Measurements from ENCODE around the gene GNRH2. TPM values are rescaled to one million over a fixed set of nuclear protein-coding genes. Genes with fewer than 3 reads are reported as not detected.

The GNRH2 gene
- polyA plus RNA-seq, 1 of the 3 experiments (the other 2 are of a cell fraction), result 0.58 TPM

DNA sequence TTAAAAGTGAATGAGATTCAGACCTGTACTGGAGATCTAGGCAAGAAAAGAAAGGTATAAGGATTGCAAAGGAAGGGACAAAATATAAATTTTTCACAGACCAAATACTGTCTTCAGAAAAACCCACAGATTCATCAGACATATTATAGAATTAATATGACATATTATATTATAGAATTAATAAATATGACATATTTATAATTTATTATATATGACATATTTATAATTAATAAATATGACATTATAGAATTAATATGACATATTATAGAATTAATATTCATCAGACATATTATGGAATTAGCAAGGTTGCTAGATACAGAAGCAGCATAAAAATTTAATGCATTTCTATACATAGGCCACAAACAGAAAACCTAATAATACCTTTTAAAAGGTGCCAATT is 44.7 kb upstream of the GNRH2 start:
- Histone ChIP-seq H3K4me2 (no peak overlapping the region), H3F3A (replicated peaks; ENCODE audit: insufficient read depth) (peaks cover 3% of the 10 kb centered on the region), H3K9me3 (no peaks in the 10 kb centered on the region), H3K79me2 (ENCODE audit: insufficient read depth) (no peaks in the 10 kb centered on the region), H3K27ac (ENCODE audit: low read depth in 2 of 2, low read length in 1 of 2) (no peak overlapping the region), H4K20me1 (ENCODE audit: insufficient read depth) (no peaks in the 10 kb centered on the region), H3K9ac (no peak overlapping the region), H2AFZ (ENCODE audit: low read depth) (no peak overlapping the region), H3K4me1 (ENCODE audit: control insufficient read depth in 1 of 2, insufficient read depth in 2 of 2, low read depth in 1 of 2, low read length in 1 of 2) (no peaks in the 10 kb centered on the region), H3K9me2 (no peaks in the 10 kb centered on the region), H3K36me3 (replicated peaks in 1 of 2; ENCODE audit: control insufficient read depth in 1 of 2, insufficient read depth in 2 of 2, low read length in 1 of 2) (peaks cover 17 to 27% of the 10 kb centered on the region in 2 experiments), H3K27me3 (ENCODE audit: insufficient read depth) (no peaks in the 10 kb centered on the region), H3K4me3 (ENCODE audit: low read depth in 2 of 2, low read length in 1 of 2) (no peak overlapping the region)
- ChIA-PET CTCF (no interaction called here), POLR2A (no interaction called here)
- no peak for TF ChIP-seq RAD21 (IDR thresholded peaks at IDR 0.05; ENCODE audit: low read length)
- TF ChIP-seq GABPA (IDR thresholded peaks at IDR 0.05; ENCODE audit: low read depth), result no peak
- TF ChIP-seq NFIC (IDR thresholded peaks at IDR 0.05; ENCODE audit: borderline replicate concordance), result no peak
- no peak for TF ChIP-seq GATA2 (CRISPR knock-in tag; IDR thresholded peaks at IDR 0.05)
- TF ChIP-seq RFX5 (IDR thresholded peaks at IDR 0.05; ENCODE audit: low read length), result no peak
- no peak for TF ChIP-seq EZH2phosphoT487 (IDR thresholded peaks at IDR 0.05; ENCODE audit: borderline replicate concordance, low read depth)
- TF ChIP-seq POLR2AphosphoS5 (IDR thresholded peaks at IDR 0.05; ENCODE audit: low read depth, low read length), result no peak
- no peak for TF ChIP-seq EP300 (IDR thresholded peaks at IDR 0.05; ENCODE audit: borderline replicate concordance in 1 of 2, low read depth in 1 of 2, low read length in 1 of 2)
- no peak for TF ChIP-seq MXI1 (IDR thresholded peaks at IDR 0.05; ENCODE audit: low read depth, low read length)
- no peak for TF ChIP-seq RXRA (IDR thresholded peaks at IDR 0.05; ENCODE audit: borderline replicate concordance, low read depth)
- TF ChIP-seq CTCF (IDR thresholded peaks at IDR 0.05), result no peak
- TF ChIP-seq, protein P1, sequence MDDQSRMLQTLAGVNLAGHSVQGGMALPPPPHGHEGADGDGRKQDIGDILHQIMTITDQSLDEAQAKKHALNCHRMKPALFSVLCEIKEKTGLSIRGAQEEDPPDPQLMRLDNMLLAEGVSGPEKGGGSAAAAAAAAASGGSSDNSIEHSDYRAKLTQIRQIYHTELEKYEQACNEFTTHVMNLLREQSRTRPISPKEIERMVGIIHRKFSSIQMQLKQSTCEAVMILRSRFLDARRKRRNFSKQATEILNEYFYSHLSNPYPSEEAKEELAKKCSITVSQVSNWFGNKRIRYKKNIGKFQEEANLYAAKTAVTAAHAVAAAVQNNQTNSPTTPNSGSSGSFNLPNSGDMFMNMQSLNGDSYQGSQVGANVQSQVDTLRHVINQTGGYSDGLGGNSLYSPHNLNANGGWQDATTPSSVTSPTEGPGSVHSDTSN (IDR thresholded peaks at IDR 0.05), result no peak
- no peak for TF ChIP-seq FOXJ3 (CRISPR knock-in tag; IDR thresholded peaks at IDR 0.05)
- no peak for TF ChIP-seq RCOR1 (IDR thresholded peaks at IDR 0.05; ENCODE audit: low read length)
- DNase-seq, result no peak

- WGBS (ENCODE audit: low lambda C conversion rate), result 65% methylated on average over 7 of the region's 7 CpGs
- Histone ChIP-seq H3K4me2 (no peak overlapping the region), H3K9me2 (no peaks in the 10 kb centered on the region), H3K79me2 (ENCODE audit: insufficient read depth) (no peaks in the 10 kb centered on the region), H2AFZ (ENCODE audit: low read depth) (no peak overlapping the region), H4K20me1 (ENCODE audit: insufficient read depth) (no peaks in the 10 kb centered on the region), H3K4me3 (ENCODE audit: low read depth in 2 of 2, low read length in 1 of 2) (no peak overlapping the region), H3K9me3 (no peaks in the 10 kb centered on the region), H3F3A (replicated peaks; ENCODE audit: insufficient read depth) (peaks cover 3% of the 10 kb centered on the region), H3K9ac (no peak overlapping the region), H3K27ac (ENCODE audit: low read depth in 2 of 2, low read length in 1 of 2) (no peak overlapping the region), H3K36me3 (replicated peaks in 1 of 2; ENCODE audit: control insufficient read depth in 1 of 2, insufficient read depth in 2 of 2, low read length in 1 of 2) (peaks cover 19 to 23% of the 10 kb centered on the region in 2 experiments), H3K4me1 (ENCODE audit: control insufficient read depth in 1 of 2, insufficient read depth in 2 of 2, low read depth in 1 of 2, low read length in 1 of 2) (no peaks in the 10 kb centered on the region), H3K27me3 (ENCODE audit: insufficient read depth) (no peaks in the 10 kb centered on the region)
- peak; percentile 53 for DNase-seq
- TF ChIP-seq FOXJ3 (CRISPR knock-in tag; IDR thresholded peaks at IDR 0.05), result no peak
- TF ChIP-seq GABPA (IDR thresholded peaks at IDR 0.05; ENCODE audit: low read depth), result no peak
- TF ChIP-seq EZH2phosphoT487 (IDR thresholded peaks at IDR 0.05; ENCODE audit: borderline replicate concordance, low read depth), result no peak
- TF ChIP-seq GATA2 (CRISPR knock-in tag; IDR thresholded peaks at IDR 0.05), result no peak
- TF ChIP-seq, protein P2, sequence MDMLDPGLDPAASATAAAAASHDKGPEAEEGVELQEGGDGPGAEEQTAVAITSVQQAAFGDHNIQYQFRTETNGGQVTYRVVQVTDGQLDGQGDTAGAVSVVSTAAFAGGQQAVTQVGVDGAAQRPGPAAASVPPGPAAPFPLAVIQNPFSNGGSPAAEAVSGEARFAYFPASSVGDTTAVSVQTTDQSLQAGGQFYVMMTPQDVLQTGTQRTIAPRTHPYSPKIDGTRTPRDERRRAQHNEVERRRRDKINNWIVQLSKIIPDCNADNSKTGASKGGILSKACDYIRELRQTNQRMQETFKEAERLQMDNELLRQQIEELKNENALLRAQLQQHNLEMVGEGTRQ (IDR thresholded peaks at IDR 0.05; ENCODE audit: borderline replicate concordance, low read depth, low read length), result no peak
- TF ChIP-seq JUND (IDR thresholded peaks at IDR 0.05), result no peak
- TF ChIP-seq RXRA (IDR thresholded peaks at IDR 0.05; ENCODE audit: borderline replicate concordance, low read depth), result no peak
- TF ChIP-seq SMC3 (IDR thresholded peaks at IDR 0.05; ENCODE audit: low read depth, low read length), result peak; percentile 60
- TF ChIP-seq CTCF (IDR thresholded peaks at IDR 0.05), result peak; percentile 71
- TF ChIP-seq RAD21 (IDR thresholded peaks at IDR 0.05; ENCODE audit: low read length), result peak; percentile 83
- TF ChIP-seq NFIC (IDR thresholded peaks at IDR 0.05; ENCODE audit: borderline replicate concordance), result no peak
- POLR2A ChIA-PET, result no interaction called here
- CTCF ChIA-PET, result interaction anchor here (0.6 to 2.2 kb wide), 43 partner anchors 8 to 954 kb away, joined by 3 to 15 read pairs (median 4); no protein-coding TSS in a partner anchor
These were observed 42.4 kb upstream of the GNRH2 start for GRCh38 chr20:3000852-3001523.
